ENCODE data around the gene ASCL1.

DNA sequence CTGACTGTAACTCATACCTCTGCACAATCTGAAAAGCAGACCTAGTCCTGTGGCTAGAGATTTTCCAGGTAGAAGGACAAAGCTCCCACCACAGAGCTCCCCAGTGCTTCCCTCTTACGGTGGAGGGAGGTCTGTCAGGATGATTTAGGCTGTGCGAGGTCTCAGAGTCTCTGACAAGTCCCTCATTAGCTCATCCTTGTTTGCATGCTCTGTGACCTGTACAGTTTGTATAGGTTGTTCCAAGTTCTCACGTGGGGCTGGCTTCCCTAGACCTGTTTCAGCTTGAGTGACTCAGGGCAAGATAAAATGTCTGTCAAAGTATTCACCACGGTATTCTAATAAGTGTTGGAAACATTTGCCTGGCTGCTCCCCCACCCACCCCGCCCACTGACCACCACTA is 34.8 kb downstream of the ASCL1 start:
- TF ChIP-seq, protein P1, sequence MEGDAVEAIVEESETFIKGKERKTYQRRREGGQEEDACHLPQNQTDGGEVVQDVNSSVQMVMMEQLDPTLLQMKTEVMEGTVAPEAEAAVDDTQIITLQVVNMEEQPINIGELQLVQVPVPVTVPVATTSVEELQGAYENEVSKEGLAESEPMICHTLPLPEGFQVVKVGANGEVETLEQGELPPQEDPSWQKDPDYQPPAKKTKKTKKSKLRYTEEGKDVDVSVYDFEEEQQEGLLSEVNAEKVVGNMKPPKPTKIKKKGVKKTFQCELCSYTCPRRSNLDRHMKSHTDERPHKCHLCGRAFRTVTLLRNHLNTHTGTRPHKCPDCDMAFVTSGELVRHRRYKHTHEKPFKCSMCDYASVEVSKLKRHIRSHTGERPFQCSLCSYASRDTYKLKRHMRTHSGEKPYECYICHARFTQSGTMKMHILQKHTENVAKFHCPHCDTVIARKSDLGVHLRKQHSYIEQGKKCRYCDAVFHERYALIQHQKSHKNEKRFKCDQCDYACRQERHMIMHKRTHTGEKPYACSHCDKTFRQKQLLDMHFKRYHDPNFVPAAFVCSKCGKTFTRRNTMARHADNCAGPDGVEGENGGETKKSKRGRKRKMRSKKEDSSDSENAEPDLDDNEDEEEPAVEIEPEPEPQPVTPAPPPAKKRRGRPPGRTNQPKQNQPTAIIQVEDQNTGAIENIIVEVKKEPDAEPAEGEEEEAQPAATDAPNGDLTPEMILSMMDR (IDR thresholded peaks at IDR 0.05 in 8 of 11, conservative IDR thresholded peaks at IDR 0.05 in 3 of 11), result no peak
- TF ChIP-seq POLR2AphosphoS5 (IDR thresholded peaks at IDR 0.05), result no peak
- no peak for TF ChIP-seq POLR2A (IDR thresholded peaks at IDR 0.05)
